Stimulated activated CD4-positive, alpha-beta T cell treated with anti-CD3 and anti-CD28 coated beads, Interleukin-12 subunit alpha, Interleukin-12 subunit beta, amount 100 ng/mL, for 24 hours (primary cell): ENCODE results near the gene CLCF1.

ENCODE experiments used
- DNase-seq, 2 experiments: peaks; one replicate each; pipeline ENCODE4 v3.0.0-alpha.2; 2020; ENCODE audit warnings: low read depth in 2 of 2

The CLCF1 gene

GRCh38 chr11:67395555-67396258 is 22.3 kb upstream of the CLCF1 start:
- no peak for DNase-seq

- DNase-seq = no peak
Observed at GRCh38 chr11:67393990-67394389, 20.6 kb upstream of the CLCF1 start.

- no peak for DNase-seq
Observed at GRCh38 chr11:67393437-67393836, 20.0 kb upstream of the CLCF1 start.

- DNase-seq = no peak
Observed at GRCh38 chr11:67392183-67392715, 18.9 kb upstream of the CLCF1 start.

GRCh38 chr11:67391304-67392182 is 18.1 kb upstream of the CLCF1 start, which contains the start of gene RAD9A:
Gene RAD9A (plus strand): TSS chr11:67391986. CDS start chr11:67392045, 59 bp downstream.
- DNase-seq = peak; percentile 87 to 92

GRCh38 chr11:67390947-67391303 is 17.5 kb upstream of the CLCF1 start:
- no peak for DNase-seq

- no peak for DNase-seq
Observed at GRCh38 chr11:67389477-67389876, 16.1 kb upstream of the CLCF1 start.

- DNase-seq = no peak
Observed at GRCh38 chr11:67387518-67387917, 14.1 kb upstream of the CLCF1 start.

GRCh38 chr11:67387069-67387468 is 13.7 kb upstream of the CLCF1 start:
- no peak for DNase-seq

GRCh38 chr11:67384851-67385366 is 11.5 kb upstream of the CLCF1 start:
- DNase-seq = no peak

- DNase-seq = peak; percentile 66 to 79
Observed at GRCh38 chr11:67382276-67383136, 9.1 kb upstream of the CLCF1 start.

GRCh38 chr11:67381244-67381972 is 8.0 kb upstream of the CLCF1 start:
- no peak for DNase-seq

GRCh38 chr11:67379061-67380058 is 6.0 kb upstream of the CLCF1 start:
- DNase-seq = no peak

GRCh38 chr11:67378544-67378943 is 5.1 kb upstream of the CLCF1 start:
- no peak for DNase-seq

- DNase-seq = no peak
Observed at GRCh38 chr11:67376873-67377808, 3.7 kb upstream of the CLCF1 start.

GRCh38 chr11:67376063-67376820 is 2.8 kb upstream of the CLCF1 start:
- no peak for DNase-seq

- no peak for DNase-seq
Observed at GRCh38 chr11:67375320-67376055, 2.1 kb upstream of the CLCF1 start.
